HG03571 (cell line): ENCODE measurements around the gene PLXNA2.

Experiments
- ATAC-seq: cut with Tn5 transposase; IDR thresholded peaks from one replicate; pipeline ENCODE4 v1.9.1; 2021; ENCODE audit not compliant: unreplicated experiment

Gene PLXNA2

DNA sequence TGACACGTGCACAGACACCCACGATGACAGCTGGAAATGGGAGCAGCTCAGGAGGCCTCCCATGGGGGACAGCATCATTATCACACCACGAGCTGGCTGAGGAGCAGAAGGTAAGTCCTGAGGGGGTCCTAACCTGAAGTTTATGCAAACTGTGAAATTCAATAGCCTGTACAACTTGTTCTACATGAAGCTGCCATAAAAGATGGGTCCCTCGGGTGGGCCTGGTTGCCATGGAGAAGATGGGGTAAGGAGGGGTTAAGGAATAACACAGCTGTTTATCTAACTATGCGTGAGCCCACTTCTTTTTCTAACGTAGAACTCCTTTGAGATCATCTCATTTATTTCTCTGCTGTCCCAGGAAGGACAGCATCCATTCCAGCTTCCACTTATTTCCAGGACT is 169.8 kb downstream of the PLXNA2 start:
- ATAC-seq: no peak

DNA sequence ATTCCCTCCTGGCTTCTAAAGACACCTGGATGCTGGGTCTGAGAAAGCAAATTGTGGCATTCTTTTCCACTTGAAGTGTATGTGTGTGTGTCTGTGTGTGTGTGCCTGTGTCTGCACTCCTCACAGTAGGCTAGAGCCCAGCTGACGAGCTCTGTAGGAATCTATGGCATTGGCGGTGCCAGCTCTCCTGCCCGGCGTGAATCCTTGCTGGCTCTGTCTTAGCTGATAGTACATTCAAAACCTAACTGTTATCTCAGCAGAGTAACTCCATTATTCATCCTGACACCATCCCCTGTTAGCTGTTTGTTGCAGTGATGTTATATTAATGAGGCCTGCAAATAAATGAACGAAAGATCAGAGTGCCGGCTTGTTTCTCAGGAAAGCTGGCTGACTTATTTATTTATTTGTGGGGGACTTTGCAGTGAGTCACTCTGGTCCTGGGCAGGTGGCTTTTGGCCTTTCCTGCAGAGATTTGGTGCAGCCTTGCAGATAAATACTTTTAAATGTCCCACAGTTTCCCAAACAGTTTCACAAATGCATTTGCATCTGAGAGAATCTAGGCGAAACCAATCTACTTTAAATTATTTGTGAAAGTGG is 172.7 kb downstream of the PLXNA2 start:
- no peak for ATAC-seq

GRCh38 chr1:208069908-208070307 is 174.3 kb downstream of the PLXNA2 start:
- no peak for ATAC-seq

- ATAC-seq: no peak
Measured at GRCh38 chr1:208069317-208069716, 174.9 kb downstream of the PLXNA2 start.

GRCh38 chr1:208068908-208069307 is 175.3 kb downstream of the PLXNA2 start:
- no peak for ATAC-seq

DNA sequence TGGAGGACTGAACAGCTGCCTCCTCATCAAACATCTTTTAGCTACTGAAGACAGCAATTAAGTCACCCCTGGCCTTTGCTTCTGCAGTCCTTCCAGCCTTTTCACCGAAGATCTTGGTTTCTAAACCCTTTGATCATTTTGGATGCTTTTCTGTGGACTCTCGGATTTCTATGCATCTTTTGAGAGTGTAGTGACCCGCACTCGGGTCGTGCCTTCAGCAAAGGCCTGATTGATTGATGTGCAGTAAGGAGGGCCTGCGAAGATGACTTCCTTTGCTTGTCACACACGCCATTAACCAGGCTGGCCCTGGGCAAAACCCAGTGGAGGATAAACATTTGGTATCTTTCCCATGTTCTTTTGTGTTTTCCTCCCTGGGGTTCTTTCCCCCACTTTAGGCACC is 175.8 kb downstream of the PLXNA2 start:
- no peak for ATAC-seq

- no peak for ATAC-seq
Measured at GRCh38 chr1:208066583-208066982, 177.6 kb downstream of the PLXNA2 start.

- ATAC-seq: no peak
Measured at GRCh38 chr1:208065862-208066261, 178.3 kb downstream of the PLXNA2 start.

- no peak for ATAC-seq
Measured at GRCh38 chr1:208061632-208062031, 182.6 kb downstream of the PLXNA2 start.

- ATAC-seq: no peak
Measured at GRCh38 chr1:208061118-208061517, 183.1 kb downstream of the PLXNA2 start.

DNA sequence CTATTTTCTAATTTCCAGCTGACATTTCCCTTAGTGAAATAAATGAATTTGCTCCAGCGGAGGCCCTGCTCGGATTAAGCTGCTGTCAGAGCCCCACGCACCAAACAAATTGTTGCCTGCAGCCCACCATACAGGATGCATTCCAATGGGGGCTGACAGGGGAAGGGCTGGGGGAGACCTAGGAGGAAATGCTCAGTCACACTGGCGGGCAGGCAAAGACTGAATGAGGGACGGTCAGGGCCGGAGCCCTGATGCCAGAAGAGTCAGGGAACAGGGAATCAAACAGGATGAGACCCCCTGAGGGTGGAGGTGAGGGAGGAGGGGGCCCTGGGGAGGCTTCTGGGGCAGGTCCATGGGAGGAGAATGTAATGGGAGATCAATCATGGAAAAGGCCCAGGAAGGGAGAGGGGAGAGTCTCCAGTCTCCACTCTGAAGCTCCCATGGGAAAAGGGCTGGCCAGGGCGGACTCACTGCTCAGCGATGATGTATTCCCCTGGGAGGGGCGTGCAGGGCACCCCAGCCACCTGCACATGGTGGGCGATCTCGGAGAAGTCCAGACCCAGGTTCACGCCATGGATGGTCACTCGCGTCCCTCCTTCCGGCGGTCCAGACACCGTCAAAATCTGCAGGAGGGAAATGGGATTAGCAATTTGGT is 183.8 kb downstream of the PLXNA2 start:
- ATAC-seq: no peak

GRCh38 chr1:208059409-208060001 is 184.7 kb downstream of the PLXNA2 start:
- no peak for ATAC-seq

GRCh38 chr1:208058756-208059155 is 185.4 kb downstream of the PLXNA2 start:
- no peak for ATAC-seq

DNA sequence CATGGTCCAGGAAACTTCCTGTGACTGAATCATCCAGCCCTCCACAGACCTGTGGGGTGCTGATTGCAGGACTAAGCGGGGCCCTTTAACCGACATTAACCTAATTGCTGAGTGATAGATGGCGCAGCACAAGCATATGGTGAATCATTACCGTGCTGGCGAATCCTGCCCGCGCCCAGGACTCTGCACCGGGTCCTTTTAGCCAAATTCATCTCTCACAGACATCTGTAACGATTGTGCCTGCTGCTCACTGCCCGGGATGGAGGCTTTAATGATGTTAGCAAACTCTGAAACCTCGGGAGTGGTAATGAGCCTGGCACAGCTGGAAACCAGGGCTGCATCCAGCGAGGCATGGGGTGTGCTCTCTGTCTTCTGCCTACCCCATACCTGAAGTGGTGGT is 185.9 kb downstream of the PLXNA2 start:
- ATAC-seq: no peak

DNA sequence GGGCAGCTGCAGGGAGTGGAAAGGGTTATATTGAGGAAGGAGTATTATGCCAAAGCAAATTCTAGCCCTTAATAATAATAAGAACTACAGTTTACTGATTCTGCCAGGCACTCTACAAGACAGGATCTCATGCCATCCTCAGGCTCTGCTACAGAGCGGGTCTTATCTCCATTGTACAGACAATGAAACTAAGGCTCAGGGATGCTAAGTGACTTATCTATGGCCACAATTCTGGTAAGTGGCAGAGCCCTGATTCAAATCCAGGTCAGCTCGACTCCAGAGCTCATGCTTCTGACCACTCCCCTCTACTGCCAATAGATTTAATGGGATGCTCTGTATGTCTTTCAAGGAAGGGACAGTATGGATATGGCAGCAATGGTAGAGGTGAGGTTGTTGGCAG is 187.1 kb downstream of the PLXNA2 start:
- ATAC-seq: no peak

DNA sequence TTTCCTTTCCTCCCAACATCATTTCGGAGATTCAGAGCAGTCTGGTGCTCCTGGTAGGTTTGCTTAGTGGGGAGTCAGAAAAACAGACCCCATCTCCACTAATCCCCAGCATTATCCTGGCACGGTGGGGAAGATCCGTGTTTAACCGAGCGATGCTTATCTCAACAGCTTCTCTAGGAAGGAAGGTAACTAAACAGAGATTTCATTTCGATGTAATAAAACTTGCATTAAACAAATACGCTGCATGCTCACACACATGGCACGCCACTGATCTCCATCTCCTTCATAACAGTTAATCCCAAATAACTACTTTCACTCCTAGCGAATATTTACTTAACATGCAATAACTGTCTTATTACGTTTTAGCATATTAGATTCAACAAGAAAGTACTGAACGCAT is 188.6 kb downstream of the PLXNA2 start:
- ATAC-seq: no peak

GRCh38 chr1:208054911-208055379 is 189.2 kb downstream of the PLXNA2 start:
- ATAC-seq: no peak

DNA sequence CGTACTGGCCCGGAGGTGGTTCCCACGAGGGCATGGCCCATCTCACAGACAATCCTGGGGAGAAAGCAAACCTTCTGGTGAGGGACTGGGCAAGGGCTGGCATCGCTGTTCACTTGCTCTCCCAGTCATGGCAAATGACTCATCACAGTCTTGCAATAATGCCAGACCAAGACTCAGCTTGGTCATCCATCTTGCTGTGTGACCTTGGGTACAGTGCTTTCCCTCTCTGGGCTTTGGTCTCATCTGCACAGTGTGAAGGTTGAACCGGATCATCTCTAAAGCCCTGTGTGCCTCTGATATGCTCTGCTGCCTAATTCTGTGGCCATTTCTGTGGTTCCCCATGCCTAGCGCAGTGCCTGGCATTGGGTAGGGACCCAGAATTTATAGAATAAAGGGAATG is 189.7 kb downstream of the PLXNA2 start:
- no peak for ATAC-seq

GRCh38 chr1:208053661-208054060 is 190.5 kb downstream of the PLXNA2 start:
- no peak for ATAC-seq

- no peak for ATAC-seq
Measured at GRCh38 chr1:208052926-208053407, 191.2 kb downstream of the PLXNA2 start.

DNA sequence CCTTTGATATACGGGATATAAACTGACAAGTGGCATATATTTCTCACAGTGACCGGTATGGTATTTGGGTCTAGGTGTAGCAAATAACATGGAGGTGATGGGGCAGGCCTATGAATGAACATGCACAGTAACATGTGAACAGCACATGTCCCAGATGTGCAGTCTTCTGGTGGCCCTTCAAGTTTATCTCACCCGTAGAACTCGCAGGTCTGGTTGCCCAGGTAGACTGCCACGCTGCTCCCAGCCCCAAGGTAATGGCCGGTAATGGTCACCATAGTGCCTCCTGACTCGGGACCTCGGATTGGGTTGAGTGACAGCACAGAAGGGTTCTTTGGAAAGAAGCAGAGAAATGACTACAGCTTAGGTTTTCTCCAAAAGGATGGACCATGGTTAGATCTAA is 192.0 kb downstream of the PLXNA2 start:
- ATAC-seq: no peak

GRCh38 chr1:208051651-208052050 is 192.5 kb downstream of the PLXNA2 start:
- no peak for ATAC-seq
